IPS-20b (cell line): Measurements from ENCODE around the gene SCPEP1.
"Not testable (repeated sequence)": the region's sequence is repeated elsewhere in the genome, so short reads cannot be mapped to it uniquely, and the experiment has no call there.

Source experiments
- H3K27ac ChIP-seq: one replicate; pipeline ENCODE4 v1.5.1; 2013; ENCODE audit warnings: low read length
- H3K27me3 ChIP-seq: 2 replicates; pipeline ENCODE4 v1.6.1; 2013; ENCODE audit warnings: mild to moderate bottlenecking, low read length, inconsistent platforms; ENCODE audit not compliant: insufficient read depth
- H3K36me3 ChIP-seq: 2 replicates; pipeline ENCODE4 v1.6.1; 2013; ENCODE audit warnings: low read depth, mild to moderate bottlenecking, inconsistent platforms, low read length, moderate library complexity; ENCODE audit not compliant: insufficient read depth
- H3K4me1 ChIP-seq: 2 replicates; pipeline ENCODE4 v1.6.1; 2013; ENCODE audit warnings: mild to moderate bottlenecking, control low read depth, inconsistent platforms, low read length, moderate library complexity; ENCODE audit not compliant: insufficient read depth
- H3K4me3 ChIP-seq: 2 replicates; pipeline ENCODE4 v1.5.1; 2013; ENCODE audit warnings: mild to moderate bottlenecking, low read length, inconsistent platforms
- H3K9ac ChIP-seq: 2 replicates; pipeline ENCODE4 v1.6.1; 2013; ENCODE audit warnings: low read depth, mild to moderate bottlenecking, inconsistent platforms, low read length, moderate library complexity
- H3K9me3 ChIP-seq: 2 replicates; pipeline ENCODE4 v1.6.1; 2013; ENCODE audit warnings: mild to moderate bottlenecking, low read depth, low read length, inconsistent platforms; ENCODE audit not compliant: insufficient read depth

The SCPEP1 gene

GRCh38 chr17:56970974-56971373, 7.0 kb upstream of the SCPEP1 start:
- no peaks in the 10 kb centered on the region for H3K4me1 ChIP-seq
- no peaks in the 10 kb centered on the region for H3K36me3 ChIP-seq
- no peak overlapping the region for H3K9ac ChIP-seq
- H3K27ac ChIP-seq = no peak overlapping the region
- no peak overlapping the region for H3K4me3 ChIP-seq
- H3K27me3 ChIP-seq = no peaks in the 10 kb centered on the region
- peaks cover 24% of the 10 kb centered on the region for H3K9me3 ChIP-seq

DNA sequence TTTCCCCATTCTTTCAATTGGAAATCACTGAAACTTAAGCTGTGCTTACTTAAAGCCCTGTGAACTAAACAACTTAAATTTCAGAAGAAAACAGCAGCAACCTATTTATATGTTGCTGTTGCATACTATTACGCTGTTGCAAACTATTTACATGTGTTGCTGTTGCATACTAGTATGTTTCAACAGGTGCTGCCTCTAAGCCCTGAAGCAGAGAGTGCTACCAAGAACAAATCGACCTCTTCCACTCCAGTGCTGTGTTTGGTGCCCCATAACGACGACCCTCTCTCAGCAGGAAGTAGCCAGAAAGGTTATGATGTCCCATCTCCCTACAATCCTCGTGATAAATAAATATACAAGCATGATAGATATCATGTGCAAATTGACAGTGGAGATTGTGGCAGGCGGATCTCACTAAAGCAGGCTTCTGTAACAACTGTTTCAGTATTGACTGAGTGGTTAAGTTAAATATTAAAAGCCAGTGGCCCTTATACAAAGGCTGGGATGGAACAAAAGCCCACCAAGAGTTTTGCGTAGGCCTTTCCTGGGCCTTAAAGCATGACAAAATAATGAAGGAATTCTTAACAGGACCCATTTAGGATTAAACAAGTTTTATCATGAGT, 5.7 kb upstream of the SCPEP1 start:
- H3K4me1 ChIP-seq = no peaks in the 10 kb centered on the region; the same call in 1 of the 2 replicates
- no peak overlapping the region for H3K4me3 ChIP-seq
- no peaks in the 10 kb centered on the region for H3K27me3 ChIP-seq
- H3K9me3 ChIP-seq = peaks cover 24% of the 10 kb centered on the region
- no peak overlapping the region for H3K27ac ChIP-seq
- no peak overlapping the region for H3K9ac ChIP-seq
- H3K36me3 ChIP-seq = no peaks in the 10 kb centered on the region

- H3K27me3 ChIP-seq = no peaks in the 10 kb centered on the region
- no peak overlapping the region for H3K4me3 ChIP-seq
- no peak overlapping the region for H3K9ac ChIP-seq
- peaks cover 2% of the 10 kb centered on the region for H3K4me1 ChIP-seq
- H3K9me3 ChIP-seq = peaks cover 24% of the 10 kb centered on the region
- no peaks in the 10 kb centered on the region for H3K36me3 ChIP-seq
- H3K27ac ChIP-seq = no peak overlapping the region
Measured at GRCh38 chr17:56973520-56973919, 4.4 kb upstream of the SCPEP1 start.

GRCh38 chr17:56974055-56974454, 3.9 kb upstream of the SCPEP1 start:
- H3K36me3 ChIP-seq = no peaks in the 10 kb centered on the region
- no peak overlapping the region for H3K27ac ChIP-seq
- no peaks in the 10 kb centered on the region for H3K27me3 ChIP-seq
- peaks cover 7% of the 10 kb centered on the region for H3K4me1 ChIP-seq
- H3K4me3 ChIP-seq = no peak overlapping the region
- H3K9ac ChIP-seq = no peak overlapping the region
- peaks cover 24% of the 10 kb centered on the region for H3K9me3 ChIP-seq

DNA sequence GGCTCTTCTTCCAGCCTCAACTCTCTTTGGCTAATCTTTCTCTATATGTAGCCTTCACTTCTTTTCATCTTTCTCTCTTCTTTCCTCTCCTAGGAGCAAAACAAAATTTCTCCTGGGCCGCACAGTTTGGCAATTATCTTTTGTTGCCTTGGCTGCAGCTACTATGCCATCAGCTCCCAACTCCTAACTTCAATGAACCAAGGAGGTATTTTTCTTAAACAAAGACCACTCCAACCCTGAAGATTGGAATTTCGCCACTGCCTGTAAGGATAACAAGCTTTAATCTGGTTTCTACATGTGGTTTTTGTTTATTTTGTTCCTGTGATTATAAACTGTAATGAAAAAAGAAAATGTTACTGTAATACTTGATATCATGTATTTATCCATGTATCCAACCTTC, 2.3 kb upstream of the SCPEP1 start:
- H3K27me3 ChIP-seq = no peaks in the 10 kb centered on the region
- no peak overlapping the region for H3K9ac ChIP-seq
- no peak overlapping the region for H3K4me3 ChIP-seq
- no peaks in the 10 kb centered on the region for H3K36me3 ChIP-seq
- H3K27ac ChIP-seq = no peak overlapping the region
- H3K9me3 ChIP-seq = peaks cover 22% of the 10 kb centered on the region
- peaks cover 8% of the 10 kb centered on the region for H3K4me1 ChIP-seq

DNA sequence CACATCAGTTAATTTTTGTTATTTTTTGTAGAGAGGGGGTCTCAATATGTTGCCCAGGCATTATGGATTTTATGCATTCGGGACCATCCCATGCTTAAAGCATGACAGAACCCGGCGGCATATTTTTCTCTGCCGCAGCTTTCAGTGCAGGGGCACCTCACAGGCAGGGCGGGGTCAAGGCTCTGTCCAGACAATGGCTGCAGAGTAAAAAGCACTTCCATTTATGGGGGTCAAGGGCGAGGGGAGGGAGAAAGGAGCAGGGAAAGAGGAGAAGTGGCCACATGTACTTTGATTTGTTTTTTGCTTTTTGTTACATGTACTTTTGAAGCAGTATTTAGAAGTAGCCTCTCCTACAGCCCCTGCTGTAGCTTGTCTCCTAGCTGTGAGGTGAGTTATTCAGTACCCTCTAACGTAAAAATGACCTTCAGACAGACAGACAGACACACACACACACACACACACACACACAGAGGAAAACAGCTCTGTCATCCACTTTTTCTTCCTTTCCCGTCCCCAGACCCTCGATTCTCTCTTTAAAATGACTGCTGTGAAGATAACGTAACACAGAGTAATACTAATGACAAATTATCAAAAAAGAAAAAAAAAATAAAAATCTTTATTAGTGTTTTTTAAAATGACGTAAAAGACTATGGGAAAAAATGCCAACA, 856 bp upstream of the SCPEP1 start:
- peaks cover 8% of the 10 kb centered on the region for H3K4me1 ChIP-seq
- no peak overlapping the region for H3K27ac ChIP-seq
- no peaks in the 10 kb centered on the region for H3K27me3 ChIP-seq
- H3K9ac ChIP-seq = no peak overlapping the region
- H3K4me3 ChIP-seq = peak overlapping the region; percentile 89
- H3K36me3 ChIP-seq = no peaks in the 10 kb centered on the region
- H3K9me3 ChIP-seq = peaks cover 8% of the 10 kb centered on the region

DNA sequence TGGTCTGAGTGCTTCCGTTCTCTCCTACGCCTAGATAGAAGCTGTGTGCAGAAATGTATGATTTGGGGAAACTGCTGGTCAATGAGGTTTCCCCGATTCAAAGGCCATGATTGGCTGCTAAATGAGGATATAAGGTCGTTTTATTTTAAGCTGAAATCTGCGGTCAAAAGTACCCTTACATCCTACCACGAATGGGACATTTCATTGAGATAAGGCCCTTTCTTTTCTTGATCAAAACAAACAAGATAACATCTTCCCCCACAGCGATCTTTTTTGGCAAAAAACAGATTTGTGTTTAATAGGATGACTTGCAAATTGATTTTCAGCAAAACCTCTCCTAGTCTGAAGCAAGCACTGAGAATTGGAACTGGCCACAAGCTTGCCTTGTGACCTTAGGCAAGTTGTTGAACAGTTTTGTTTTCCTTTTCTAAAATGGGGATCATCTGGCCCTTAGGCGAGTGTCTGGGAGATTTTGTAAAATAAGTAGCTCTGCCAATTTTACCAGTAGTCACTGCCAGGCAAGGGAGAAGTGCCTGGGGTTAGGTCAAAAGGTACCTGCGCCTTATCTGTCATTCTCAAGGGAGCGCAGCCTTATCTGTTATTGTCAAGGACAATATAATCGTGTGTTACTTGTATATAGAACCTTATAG, 635 bp downstream of the SCPEP1 start:
- no peak overlapping the region for H3K27ac ChIP-seq
- H3K27me3 ChIP-seq = no peaks in the 10 kb centered on the region
- H3K4me3 ChIP-seq = peak overlapping the region; percentile 89
- no peaks in the 10 kb centered on the region for H3K36me3 ChIP-seq
- H3K9ac ChIP-seq = peak overlapping the region; percentile 61; the same call in 1 of the 2 replicates
- H3K9me3 ChIP-seq = no peaks in the 10 kb centered on the region
- H3K4me1 ChIP-seq = peaks cover 8% of the 10 kb centered on the region

DNA sequence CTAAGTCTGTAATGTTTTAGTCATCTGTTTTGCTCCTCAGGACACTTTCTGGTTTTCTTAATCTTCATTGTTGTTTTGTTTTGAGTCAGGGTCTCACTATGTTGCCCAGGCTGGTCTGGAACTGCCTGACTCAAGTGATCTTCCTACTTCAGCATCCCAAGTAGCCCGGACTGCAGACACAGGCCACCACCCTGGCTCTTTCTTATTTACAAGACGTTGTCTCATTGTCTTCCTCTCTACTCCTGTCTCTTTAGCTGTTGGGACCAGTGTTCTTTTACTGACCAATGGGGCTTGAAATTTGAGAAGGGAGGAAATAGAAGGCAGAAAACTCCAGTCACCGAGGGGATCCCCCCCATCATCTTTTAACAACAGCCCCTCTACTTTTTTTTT, 1.2 kb downstream of the SCPEP1 start:
- H3K36me3 ChIP-seq = no peaks in the 10 kb centered on the region
- no peaks in the 10 kb centered on the region for H3K27me3 ChIP-seq
- H3K4me1 ChIP-seq = peaks cover 8% of the 10 kb centered on the region
- peak overlapping the region; percentile 89; the same call in 1 of the 2 replicates for H3K4me3 ChIP-seq
- peak overlapping the region; percentile 61; the same call in 1 of the 2 replicates for H3K9ac ChIP-seq
- no peaks in the 10 kb centered on the region for H3K9me3 ChIP-seq
- no peak overlapping the region for H3K27ac ChIP-seq

DNA sequence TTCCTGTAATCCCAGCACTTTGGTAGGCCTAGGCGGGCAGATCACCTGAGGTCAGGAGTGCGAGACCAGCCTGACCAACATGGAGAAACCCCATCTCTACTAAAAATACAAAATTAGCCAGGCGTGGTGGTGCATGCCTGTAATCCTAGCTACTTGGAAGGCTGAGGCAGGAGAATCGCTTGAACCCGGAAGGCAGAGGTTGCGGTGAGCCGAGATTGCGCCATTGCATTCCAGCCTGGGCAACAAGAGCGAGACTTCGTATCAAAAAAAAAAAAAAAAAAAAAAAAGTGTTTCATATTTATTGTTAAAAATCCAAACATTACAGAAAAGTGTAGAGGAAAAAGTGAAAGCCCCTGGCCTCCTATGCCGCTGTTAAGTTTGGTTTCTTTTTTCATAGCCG, 2.6 kb downstream of the SCPEP1 start:
- H3K9ac ChIP-seq, H3K4me1 ChIP-seq, H3K4me3 ChIP-seq, H3K36me3 ChIP-seq, H3K9me3 ChIP-seq, H3K27me3 ChIP-seq, H3K27ac ChIP-seq: not testable (repeated sequence)

DNA sequence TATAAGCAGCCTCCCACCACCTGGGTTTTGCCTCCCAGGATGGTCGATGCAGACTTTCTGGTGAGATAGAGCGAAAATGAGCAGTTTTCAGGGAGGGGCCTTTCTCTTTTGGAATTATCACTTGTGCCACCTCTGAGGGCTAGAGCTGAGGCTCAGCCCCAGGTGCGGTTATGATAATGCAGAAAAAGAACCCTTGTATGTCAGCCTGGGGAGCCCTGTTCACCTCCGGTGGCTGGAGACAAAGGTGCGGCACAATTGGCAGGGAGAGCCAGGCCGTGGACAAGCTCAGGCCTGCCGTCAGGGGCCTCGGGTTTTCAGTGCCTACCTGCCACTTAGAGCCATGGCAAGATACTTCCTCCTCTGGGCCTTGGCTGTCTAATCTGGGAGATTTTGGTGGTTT, 4.4 kb downstream of the SCPEP1 start:
- no peaks in the 10 kb centered on the region for H3K9me3 ChIP-seq
- H3K36me3 ChIP-seq = peaks cover 13% of the 10 kb centered on the region; the same call in 1 of the 2 replicates
- no peak overlapping the region for H3K9ac ChIP-seq
- no peaks in the 10 kb centered on the region for H3K27me3 ChIP-seq
- peaks cover 8% of the 10 kb centered on the region for H3K4me1 ChIP-seq
- no peak overlapping the region for H3K4me3 ChIP-seq
- H3K27ac ChIP-seq = no peak overlapping the region

GRCh38 chr17:56983366-56983765, 5.4 kb downstream of the SCPEP1 start:
- Histone ChIP-seq H3K27me3 (no peaks in the 10 kb centered on the region), H3K4me3 (no peak overlapping the region), H3K36me3 (peaks cover 23% of the 10 kb centered on the region; the same call in 1 of the 2 replicates), H3K4me1 (peaks cover 8% of the 10 kb centered on the region), H3K9ac (no peak overlapping the region), H3K27ac (no peak overlapping the region), H3K9me3 (no peaks in the 10 kb centered on the region)
